CD14-positive monocyte (primary cell): Measurements from ENCODE around the gene NBPF1. TPM values are rescaled to one million over a fixed set of nuclear protein-coding genes. Genes with fewer than 3 reads are reported as not detected.
"Not testable (repeated sequence)": the region's sequence is repeated elsewhere in the genome, so short reads cannot be mapped to it uniquely, and the experiment has no call there.

ENCODE experiments used
- DNase-seq, 3 donors: peaks; one replicate each; pipeline ENCODE4 v3.0.0-alpha.2; 2011 to 2022
- H2AFZ ChIP-seq: 2 replicates; pipeline ENCODE4 v1.6.0; 2012; ENCODE audit warnings: mild to moderate bottlenecking, low read depth, low read length, inconsistent platforms; ENCODE audit not compliant: insufficient read depth, poor library complexity, severe bottlenecking
- H3K27ac ChIP-seq, 2 donors: 1 replicate in 1 of 2; 2 replicates in 1 of 2; pipeline ENCODE4 v1.5.1; 2012 to 2013; ENCODE audit warnings: low read length in 2 of 2, control low read depth in 1 of 2, inconsistent platforms in 1 of 2, low read depth in 1 of 2, mild to moderate bottlenecking in 1 of 2
- H3K27me3 ChIP-seq, 2 donors: one replicate each; pipeline versions ENCODE4 v1.6.0 to v1.6.1; 2011 to 2013; ENCODE audit warnings: low read length in 2 of 2; ENCODE audit not compliant: control insufficient read depth in 2 of 2, insufficient read depth in 2 of 2
- H3K36me3 ChIP-seq, 2 donors: replicated peaks in 1 of 2; 1 replicate in 1 of 2; 2 replicates in 1 of 2; pipeline versions ENCODE4 v1.5.1 to v1.6.1; 2012 to 2013; ENCODE audit warnings: low read length in 2 of 2, control low read depth in 1 of 2, inconsistent platforms in 1 of 2, mild to moderate bottlenecking in 1 of 2; ENCODE audit not compliant: insufficient read depth in 2 of 2, control insufficient read depth in 1 of 2
- H3K4me1 ChIP-seq, 2 donors: 1 replicate in 1 of 2; 2 replicates in 1 of 2; pipeline versions ENCODE4 v1.5.1 to v1.6.1; 2012 to 2013; ENCODE audit warnings: low read length in 2 of 2, control low read depth in 1 of 2, inconsistent platforms in 1 of 2, mild to moderate bottlenecking in 1 of 2, moderate library complexity in 1 of 2; ENCODE audit not compliant: insufficient read depth in 2 of 2, control insufficient read depth in 1 of 2
- H3K4me2 ChIP-seq: replicated peaks from 2 replicates; pipeline ENCODE3; 2012; ENCODE audit warnings: low read length, moderate library complexity, mild to moderate bottlenecking; ENCODE audit not compliant: poor library complexity, severe bottlenecking; ENCODE audit errors: extremely low read depth
- H3K4me3 ChIP-seq, 3 experiments: fragments of 200-600 bp in 1 of 3; sonication (generic) in 1 of 3; replicated peaks in 1 of 3; 1 replicate in 2 of 3; 2 replicates in 1 of 3; pipeline ENCODE4 v1.5.1; 2011 to 2013; ENCODE audit warnings: low read length in 3 of 3, mild to moderate bottlenecking in 3 of 3, control low read depth in 2 of 3, low read depth in 2 of 3, inconsistent platforms in 1 of 3, moderate library complexity in 1 of 3
- H3K79me2 ChIP-seq: 2 replicates; pipeline ENCODE4 v1.6.0; 2012; ENCODE audit warnings: mild to moderate bottlenecking, control low read depth, inconsistent platforms, low read length, moderate library complexity; ENCODE audit not compliant: insufficient read depth
- H3K9ac ChIP-seq: 2 replicates; pipeline ENCODE4 v1.6.0; 2017; ENCODE audit warnings: low read length, mild to moderate bottlenecking; ENCODE audit not compliant: insufficient read depth, poor library complexity, severe bottlenecking
- H3K9me3 ChIP-seq, 2 donors: replicated peaks in 1 of 2; 1 replicate in 1 of 2; 2 replicates in 1 of 2; pipeline versions ENCODE4 v1.5.1 to v1.6.1; 2012 to 2013; ENCODE audit warnings: low read length in 2 of 2, control low read depth in 1 of 2; ENCODE audit not compliant: control insufficient read depth in 1 of 2, insufficient read depth in 1 of 2
- H4K20me1 ChIP-seq: 2 replicates; pipeline ENCODE4 v1.6.0; 2012; ENCODE audit warnings: mild to moderate bottlenecking, low read length, control low read depth, moderate library complexity; ENCODE audit not compliant: insufficient read depth
- H3K27ac Mint-ChIP-seq, 7 donors: one replicate each; pipeline ENCODE4 v1.8.0; 2020; ENCODE audit warnings: mild to moderate bottlenecking in 7 of 7, mixed read lengths in 7 of 7, moderate library complexity in 6 of 7, inconsistent platforms in 2 of 7
- H3K27me3 Mint-ChIP-seq, 3 donors: one replicate each; pipeline ENCODE4 v1.8.0; 2021 to 2022; ENCODE audit warnings: low read depth in 3 of 3, mild to moderate bottlenecking in 3 of 3, mixed read lengths in 3 of 3, moderate library complexity in 3 of 3, inconsistent platforms in 1 of 3
- H3K36me3 Mint-ChIP-seq, 2 donors: one replicate each; pipeline ENCODE4 v1.8.0; 2020; ENCODE audit warnings: mixed read lengths in 2 of 2, inconsistent platforms in 1 of 2, mild to moderate bottlenecking in 1 of 2
- H3K4me1 Mint-ChIP-seq: one replicate; pipeline ENCODE4 v1.8.0; 2020; ENCODE audit warnings: mild to moderate bottlenecking, mixed read lengths
- H3K4me3 Mint-ChIP-seq, 2 donors: one replicate each; pipeline ENCODE4 v1.8.0; 2020; ENCODE audit warnings: mild to moderate bottlenecking in 2 of 2, mixed read lengths in 2 of 2, moderate library complexity in 1 of 2
- H3K9me3 Mint-ChIP-seq, 7 donors: one replicate each; pipeline ENCODE4 v1.8.0; 2020 to 2022; ENCODE audit warnings: mixed read lengths in 7 of 7, mild to moderate bottlenecking in 6 of 7, moderate library complexity in 6 of 7, inconsistent platforms in 2 of 7
- WGBS: methylation state at CpG from one replicate; pipeline ENCODE4 v1.1.5; 2013; ENCODE audit warnings: missing lambda C conversion rate; ENCODE audit not compliant: insufficient coverage; 5-methylcytosine and 5-hydroxymethylcytosine counted together
- intact Hi-C, 2 donors: fragments of 100-400 bp; cut with micrococcal nuclease; formaldehyde crosslinking; loops; one replicate each; pipeline versions ENCODE4 v1.15.0 to v1.15.1; 2023
- polyA plus RNA-seq, 3 donors: library from polyadenylated mRNA; depleted of rRNA in 1 of 3; unstranded in 2 of 3; stranded (reverse) in 1 of 3; fragments of 300-500 nt in 2 of 3; fragments of >200 nt in 1 of 3; fragmentation: Illumina TruSeq in 2 of 3; gene quantifications; 1 replicate in 2 of 3; 2 replicates in 1 of 3; pipeline ENCODE4 v1.2.3, GENCODE V29; 2012 to 2021
- TF ChIP-seq, protein P1 (sequence below): fragments of 200-600 bp; IDR thresholded peaks from one replicate; pipeline ENCODE4 v1.8.0; 2022; ENCODE audit warnings: antibody characterized with exemption, mild to moderate bottlenecking

NBPF1 gene
- polyA plus RNA-seq, 3 donors = 2.6 to 9.0 (median 4.3) TPM

DNA sequence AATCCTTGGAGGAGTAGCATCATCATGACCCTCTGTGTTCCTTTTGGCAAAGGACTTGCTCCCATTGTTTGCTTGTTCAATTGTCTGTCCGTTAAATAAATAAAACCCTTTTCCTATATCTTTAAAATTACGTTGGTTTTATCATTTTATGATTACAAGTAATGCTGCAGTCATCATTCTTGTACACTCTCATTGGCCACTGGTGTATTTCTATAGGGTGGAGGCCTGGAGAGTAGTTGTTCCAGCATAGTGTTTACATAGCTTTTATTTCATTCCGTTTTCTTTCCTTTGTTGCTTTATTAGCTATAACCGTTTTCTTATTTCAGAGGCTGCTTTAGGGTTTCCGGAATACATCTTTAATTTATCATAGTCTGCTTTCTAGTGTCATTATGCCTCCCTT lies 91.7 kb downstream of the NBPF1 start:
- H3K9me3 Mint-ChIP-seq, H3K79me2 ChIP-seq, H3K4me3 Mint-ChIP-seq, DNase-seq, H2AFZ ChIP-seq, H3K4me1 Mint-ChIP-seq, H3K27ac Mint-ChIP-seq, H4K20me1 ChIP-seq, H3K4me2 ChIP-seq, H3K27ac ChIP-seq, intact Hi-C loops, H3K9me3 ChIP-seq, H3K36me3 ChIP-seq, H3K36me3 Mint-ChIP-seq, H3K4me3 ChIP-seq, H3K9ac ChIP-seq, H3K4me1 ChIP-seq: not testable (repeated sequence)
- WGBS = no CpG with 5 or more reads among the region's 5 CpGs
- peaks cover 26 to 50% (median 38%) of the 10 kb centered on the region in 3 donors for H3K27me3 Mint-ChIP-seq
- peaks cover 4 to 23% of the 10 kb centered on the region in 2 donors for H3K27me3 ChIP-seq

DNA sequence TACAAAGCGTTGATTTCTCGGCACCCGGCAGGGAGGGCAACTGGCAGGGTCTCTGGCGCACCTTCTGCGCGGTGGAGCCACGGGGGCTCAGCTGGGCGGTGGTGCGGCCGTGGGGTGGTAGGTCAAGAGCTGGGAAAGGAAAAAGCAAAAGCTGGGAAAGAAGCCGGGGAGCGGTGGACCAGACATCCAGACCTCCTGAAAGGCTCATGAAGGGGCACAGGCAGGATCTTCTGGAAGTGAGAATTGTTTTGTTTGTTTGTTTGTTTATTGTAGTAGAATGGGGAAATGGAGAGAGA lies 92.1 kb downstream of the NBPF1 start:
- Histone ChIP-seq H3K4me2 (no peak overlapping the region), H3K4me3 (no peak overlapping the region), H3K27ac (no peak overlapping the region), H2AFZ (no peak overlapping the region), H3K79me2 (no peaks in the 10 kb centered on the region), H3K36me3 (no peaks in the 10 kb centered on the region), H3K4me1 (no peaks in the 10 kb centered on the region), H3K9ac (no peak overlapping the region), H3K9me3 (no peaks in the 10 kb centered on the region), H4K20me1 (no peaks in the 10 kb centered on the region), H3K27me3 (peaks cover 4 to 23% of the 10 kb centered on the region in 2 donors)
- H3K4me3 Mint-ChIP-seq = peak overlapping the region in 1 of 2 donors; percentile 68
- no peak overlapping the region for H3K27ac Mint-ChIP-seq
- H3K4me1 Mint-ChIP-seq = peaks cover 8% of the 10 kb centered on the region
- H3K36me3 Mint-ChIP-seq = no peaks in the 10 kb centered on the region
- DNase-seq = no peak
- TF ChIP-seq, protein P1, sequence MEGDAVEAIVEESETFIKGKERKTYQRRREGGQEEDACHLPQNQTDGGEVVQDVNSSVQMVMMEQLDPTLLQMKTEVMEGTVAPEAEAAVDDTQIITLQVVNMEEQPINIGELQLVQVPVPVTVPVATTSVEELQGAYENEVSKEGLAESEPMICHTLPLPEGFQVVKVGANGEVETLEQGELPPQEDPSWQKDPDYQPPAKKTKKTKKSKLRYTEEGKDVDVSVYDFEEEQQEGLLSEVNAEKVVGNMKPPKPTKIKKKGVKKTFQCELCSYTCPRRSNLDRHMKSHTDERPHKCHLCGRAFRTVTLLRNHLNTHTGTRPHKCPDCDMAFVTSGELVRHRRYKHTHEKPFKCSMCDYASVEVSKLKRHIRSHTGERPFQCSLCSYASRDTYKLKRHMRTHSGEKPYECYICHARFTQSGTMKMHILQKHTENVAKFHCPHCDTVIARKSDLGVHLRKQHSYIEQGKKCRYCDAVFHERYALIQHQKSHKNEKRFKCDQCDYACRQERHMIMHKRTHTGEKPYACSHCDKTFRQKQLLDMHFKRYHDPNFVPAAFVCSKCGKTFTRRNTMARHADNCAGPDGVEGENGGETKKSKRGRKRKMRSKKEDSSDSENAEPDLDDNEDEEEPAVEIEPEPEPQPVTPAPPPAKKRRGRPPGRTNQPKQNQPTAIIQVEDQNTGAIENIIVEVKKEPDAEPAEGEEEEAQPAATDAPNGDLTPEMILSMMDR = no peak
- peaks cover 26 to 50% (median 38%) of the 10 kb centered on the region in 3 donors for H3K27me3 Mint-ChIP-seq
- intact Hi-C loops = no loop called here
- 73% methylated on average over 4 of the region's 12 CpGs for WGBS
- H3K9me3 Mint-ChIP-seq = peaks cover 0 to 3% (median 0%) of the 10 kb centered on the region in 7 donors

DNA sequence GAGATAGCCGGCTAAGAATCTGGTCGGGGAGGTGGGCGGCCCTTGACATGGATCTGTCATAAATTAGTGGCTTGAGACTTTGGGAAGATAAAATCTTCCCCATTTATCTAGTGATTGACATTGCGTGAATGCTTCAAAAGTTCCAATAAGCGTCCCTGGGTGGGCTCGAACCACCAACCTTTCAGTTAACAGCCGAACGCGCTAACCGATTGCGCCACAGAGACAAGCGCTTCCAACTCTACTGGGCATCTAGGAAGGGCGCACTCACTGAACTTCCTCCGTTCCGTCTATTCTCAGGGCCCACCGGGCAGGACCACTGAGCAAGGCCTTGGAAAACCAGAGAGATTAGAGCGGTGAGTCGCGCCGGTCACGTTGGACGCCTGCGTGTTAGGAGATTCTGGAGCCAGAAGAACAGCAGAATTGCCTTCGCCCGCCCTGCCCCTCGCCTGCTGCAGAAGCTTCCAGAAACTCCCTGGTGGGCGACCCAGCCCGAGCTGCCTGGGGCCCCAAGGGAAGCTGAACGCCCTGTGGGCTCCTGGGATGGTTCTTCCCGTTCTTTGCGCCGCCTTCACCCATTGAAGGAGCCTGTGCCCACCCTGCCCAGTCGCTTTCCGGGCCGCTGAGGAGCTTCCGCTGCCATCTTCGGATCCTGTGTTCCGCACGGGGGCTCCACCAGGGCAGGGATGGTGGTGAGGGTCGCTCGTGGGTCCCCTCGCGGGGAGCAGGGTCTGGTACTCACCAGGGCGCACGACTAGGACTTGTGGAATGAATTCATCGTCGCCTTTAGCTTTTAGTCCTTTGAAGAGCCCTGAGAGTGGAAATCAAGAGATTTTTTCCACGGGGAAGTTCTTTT lies 92.7 kb downstream of the NBPF1 start:
- H3K4me1 ChIP-seq, DNase-seq, H3K4me1 Mint-ChIP-seq, H3K79me2 ChIP-seq, H3K9ac ChIP-seq, H3K9me3 Mint-ChIP-seq, H3K36me3 ChIP-seq, H3K27ac ChIP-seq, H4K20me1 ChIP-seq, intact Hi-C loops, H2AFZ ChIP-seq, H3K9me3 ChIP-seq, H3K36me3 Mint-ChIP-seq, H3K4me2 ChIP-seq: not testable (repeated sequence)
- 21% methylated on average over 44 of the region's 48 CpGs for WGBS
- Histone ChIP-seq H3K27me3 (peaks cover 4 to 23% of the 10 kb centered on the region in 2 donors), H3K4me3 (peak overlapping the region in 1 of 3 experiments; percentile 11)
- Mint-ChIP-seq H3K27me3 (peaks cover 26 to 48% (median 38%) of the 10 kb centered on the region in 3 donors), H3K4me3 (peak overlapping the region; percentile 64 to 68), H3K27ac (peak overlapping the region in 1 of 7 donors; percentile 14)
